GM18951 (cell line): ENCODE results near the gene TOR1AIP1.
"Not testable (repeated sequence)": the region's sequence is repeated elsewhere in the genome, so short reads cannot be mapped to it uniquely, and the experiment has no call there.

ENCODE experiments used
- POLR2A ChIP-seq: IDR thresholded peaks from 4 replicates; pipeline ENCODE4 v1.6.1; 2011; ENCODE audit warnings: mild to moderate bottlenecking; ENCODE audit not compliant: insufficient read length, insufficient read depth; ENCODE audit errors: extremely low read depth
- in situ Hi-C: fragments of 300-500 bp; cut with MboI; formaldehyde crosslinking; loops from one replicate; pipeline ENCODE4 v1.12.0; 2022; ENCODE audit warnings: low sequenced_read_pairs, mixed read lengths, inconsistent platforms; ENCODE audit not compliant: unreplicated experiment

The TOR1AIP1 gene

GRCh38 chr1:179935909-179936496 lies 53.9 kb downstream of the TOR1AIP1 start:
- in situ Hi-C loops = no loop called here
- TF ChIP-seq POLR2A = no peak

- in situ Hi-C loops = no loop called here
- TF ChIP-seq POLR2A = no peak
Measured at GRCh38 chr1:179937668-179938254, 55.7 kb downstream of the TOR1AIP1 start.

GRCh38 chr1:179938752-179939151 lies 56.7 kb downstream of the TOR1AIP1 start:
- no peak for TF ChIP-seq POLR2A
- in situ Hi-C loops = no loop called here

GRCh38 chr1:179939941-179940340 lies 57.9 kb downstream of the TOR1AIP1 start:
- in situ Hi-C loops = no loop called here
- TF ChIP-seq POLR2A = no peak

GRCh38 chr1:179941454-179941853 lies 59.4 kb downstream of the TOR1AIP1 start:
- no peak for TF ChIP-seq POLR2A
- in situ Hi-C loops = no loop called here

- TF ChIP-seq POLR2A = no peak
- in situ Hi-C loops = no loop called here
Measured at GRCh38 chr1:179950651-179951050, 68.6 kb downstream of the TOR1AIP1 start.

- TF ChIP-seq POLR2A = no peak
- in situ Hi-C loops = no loop called here
Measured at GRCh38 chr1:179951383-179952144, 69.5 kb downstream of the TOR1AIP1 start.

GRCh38 chr1:179952186-179952585 lies 70.1 kb downstream of the TOR1AIP1 start:
- TF ChIP-seq POLR2A = no peak
- in situ Hi-C loops = no loop called here

GRCh38 chr1:179953974-179954492 lies 71.9 kb downstream of the TOR1AIP1 start:
- no peak for TF ChIP-seq POLR2A
- in situ Hi-C loops = no loop called here

GRCh38 chr1:179954493-179955286 lies 72.6 kb downstream of the TOR1AIP1 start, which contains the start of gene CEP350:
Gene CEP350 (plus strand): TSS chr1:179954810. CDS start chr1:179986182, 31,372 bp downstream.
- in situ Hi-C loops = no loop called here
- TF ChIP-seq POLR2A = peak; percentile 93

GRCh38 chr1:179955287-179955680 lies 73.2 kb downstream of the TOR1AIP1 start:
- no peak for TF ChIP-seq POLR2A
- in situ Hi-C loops = no loop called here

- in situ Hi-C loops = no loop called here
- TF ChIP-seq POLR2A = no peak
Measured at GRCh38 chr1:179955731-179956130, 73.6 kb downstream of the TOR1AIP1 start.

- in situ Hi-C loops = no loop called here
- TF ChIP-seq POLR2A = no peak
Measured at GRCh38 chr1:179958359-179958758, 76.3 kb downstream of the TOR1AIP1 start.

GRCh38 chr1:179962168-179962567 lies 80.1 kb downstream of the TOR1AIP1 start:
- in situ Hi-C loops = not testable (repeated sequence)
